Fibroblast of the aortic adventitia (primary cell): ENCODE results near the gene RPS6KA6. TPM values are rescaled to one million over a fixed set of nuclear protein-coding genes. Genes with fewer than 3 reads are reported as not detected.
"Not testable (repeated sequence)": the region's sequence is repeated elsewhere in the genome, so short reads cannot be mapped to it uniquely, and the experiment has no call there.

Source experiments
- DNase-seq: peaks from one replicate; pipeline ENCODE4 v3.0.0-alpha.2; 2010; ENCODE audit warnings: low read depth
- H3K4me3 ChIP-seq: 2 replicates; pipeline ENCODE4 v1.5.1; 2011; ENCODE audit warnings: low read depth, mild to moderate bottlenecking, control low read depth, low read length, moderate library complexity
- CTCF ChIP-seq: IDR thresholded peaks from 2 replicates; pipeline ENCODE4 v1.5.1; 2011; ENCODE audit warnings: mild to moderate bottlenecking, low read length, control low read depth, inconsistent platforms; ENCODE audit not compliant: insufficient read depth
- total RNA-seq: library from RNA; depleted of rRNA; stranded (reverse); fragments of >200 nt; gene quantifications from 2 replicates; pipeline ENCODE4 v1.2.3, GENCODE V29; 2012; ENCODE audit warnings: low replicate concordance

Gene RPS6KA6
- total RNA-seq, 1 donor, result 4.2 TPM

GRCh38 chrX:84118769-84119168, 69.2 kb downstream of the RPS6KA6 start:
- no peak for TF ChIP-seq CTCF
- DNase-seq, result no peak
- H3K4me3 ChIP-seq, result no peak overlapping the region

GRCh38 chrX:84118315-84118714, 69.7 kb downstream of the RPS6KA6 start:
- DNase-seq, result no peak
- no peak for TF ChIP-seq CTCF

GRCh38 chrX:84108584-84108983, 79.4 kb downstream of the RPS6KA6 start:
- DNase-seq, result no peak
- TF ChIP-seq CTCF, result no peak
- H3K4me3 ChIP-seq, result no peak overlapping the region

More at GRCh38 chrX:84118315-84118714, 69.7 kb downstream of the RPS6KA6 start:
- no peak overlapping the region for H3K4me3 ChIP-seq

- TF ChIP-seq CTCF, result no peak
- DNase-seq, result no peak
- H3K4me3 ChIP-seq, result no peak overlapping the region
Measured at GRCh38 chrX:84099120-84099519, 88.9 kb downstream of the RPS6KA6 start.

GRCh38 chrX:84079479-84080197, 108.4 kb downstream of the RPS6KA6 start:
- H3K4me3 ChIP-seq, DNase-seq: not testable (repeated sequence)

- no peak overlapping the region for H3K4me3 ChIP-seq
- TF ChIP-seq CTCF, result no peak
- DNase-seq, result no peak
Measured at GRCh38 chrX:84078991-84079390, 109.0 kb downstream of the RPS6KA6 start.

- DNase-seq, result no peak
- TF ChIP-seq CTCF, result no peak
- H3K4me3 ChIP-seq, result no peak overlapping the region
Measured at GRCh38 chrX:84064814-84065213, 123.2 kb downstream of the RPS6KA6 start.
